Measurements from ENCODE around the gene MPND. TPM values are rescaled to one million over a fixed set of nuclear protein-coding genes. Genes with fewer than 3 reads are reported as not detected.

MPND gene
- polyA plus RNA-seq (2012; ENCODE audit: missing spikeins): 14.4 TPM

GRCh38 chr19:4343370-4344307, at the start of gene MPND:
Gene MPND, plus strand, starts transcription at chr19:4343562. Its CDS starts 32 bp downstream, at chr19:4343594.
- peak; percentile 81 for DNase-seq (ENCODE audit: insufficient read length)
- no peak for FAIRE-seq
- no peak for TF ChIP-seq TAF1 (IDR thresholded peaks at IDR 0.05; ENCODE audit: borderline replicate concordance, low read depth, low read length)
- no peak for TF ChIP-seq POLR2A (IDR thresholded peaks at IDR 0.05; ENCODE audit: low read depth, low read length)
- TF ChIP-seq POLR2AphosphoS5 (IDR thresholded peaks at IDR 0.05; ENCODE audit: low read depth, low read length): no peak

GRCh38 chr19:4294389-4294788, 49.0 kb upstream of the MPND start:
- no peak for FAIRE-seq
- DNase-seq (ENCODE audit: insufficient read length): no peak
- TF ChIP-seq TAF1 (IDR thresholded peaks at IDR 0.05; ENCODE audit: borderline replicate concordance, low read depth, low read length): no peak
- TF ChIP-seq POLR2A (IDR thresholded peaks at IDR 0.05; ENCODE audit: low read depth, low read length): no peak
- no peak for TF ChIP-seq POLR2AphosphoS5 (IDR thresholded peaks at IDR 0.05; ENCODE audit: low read depth, low read length)

- no peak for DNase-seq (ENCODE audit: insufficient read length)
- FAIRE-seq: no peak
- no peak for TF ChIP-seq POLR2A (IDR thresholded peaks at IDR 0.05; ENCODE audit: low read depth, low read length)
- no peak for TF ChIP-seq TAF1 (IDR thresholded peaks at IDR 0.05; ENCODE audit: borderline replicate concordance, low read depth, low read length)
- TF ChIP-seq POLR2AphosphoS5 (IDR thresholded peaks at IDR 0.05; ENCODE audit: low read depth, low read length): no peak
Observed at GRCh38 chr19:4295972-4296771, 47.2 kb upstream of the MPND start.

- DNase-seq (ENCODE audit: insufficient read length): no peak
Observed at GRCh38 chr19:4297901-4298809, 45.2 kb upstream of the MPND start.

GRCh38 chr19:4298810-4299550, 44.4 kb upstream of the MPND start:
- TF ChIP-seq TAF1 (IDR thresholded peaks at IDR 0.05; ENCODE audit: borderline replicate concordance, low read depth, low read length) (no peak), POLR2AphosphoS5 (IDR thresholded peaks at IDR 0.05; ENCODE audit: low read depth, low read length) (no peak)
- DNase-seq (ENCODE audit: insufficient read length) (no peak), FAIRE-seq (no peak)

More at GRCh38 chr19:4297901-4298809, 45.2 kb upstream of the MPND start:
- TF ChIP-seq POLR2A (IDR thresholded peaks at IDR 0.05; ENCODE audit: low read depth, low read length): no peak
- no peak for TF ChIP-seq POLR2AphosphoS5 (IDR thresholded peaks at IDR 0.05; ENCODE audit: low read depth, low read length)
- TF ChIP-seq TAF1 (IDR thresholded peaks at IDR 0.05; ENCODE audit: borderline replicate concordance, low read depth, low read length): no peak
- FAIRE-seq: no peak

- TF ChIP-seq POLR2AphosphoS5 (IDR thresholded peaks at IDR 0.05; ENCODE audit: low read depth, low read length) (no peak), TAF1 (IDR thresholded peaks at IDR 0.05; ENCODE audit: borderline replicate concordance, low read depth, low read length) (no peak), POLR2A (IDR thresholded peaks at IDR 0.05; ENCODE audit: low read depth, low read length) (no peak)
- FAIRE-seq (no peak), DNase-seq (ENCODE audit: insufficient read length) (no peak)
Observed at GRCh38 chr19:4300589-4300988, 42.8 kb upstream of the MPND start.

- FAIRE-seq: no peak
- TF ChIP-seq TAF1 (IDR thresholded peaks at IDR 0.05; ENCODE audit: borderline replicate concordance, low read depth, low read length): no peak
- TF ChIP-seq POLR2AphosphoS5 (IDR thresholded peaks at IDR 0.05; ENCODE audit: low read depth, low read length): no peak
- TF ChIP-seq POLR2A (IDR thresholded peaks at IDR 0.05; ENCODE audit: low read depth, low read length): no peak
Observed at GRCh38 chr19:4301590-4302242, 41.6 kb upstream of the MPND start.

GRCh38 chr19:4302243-4302640, 41.1 kb upstream of the MPND start, which contains the start of gene TMIGD2:
Gene TMIGD2, minus strand, starts transcription at chr19:4302389. Its CDS starts 4 bp downstream, at chr19:4302385.
- TF ChIP-seq POLR2AphosphoS5 (IDR thresholded peaks at IDR 0.05; ENCODE audit: low read depth, low read length): no peak
- FAIRE-seq (no peak), DNase-seq (ENCODE audit: insufficient read length) (no peak)

More at GRCh38 chr19:4301590-4302242, 41.6 kb upstream of the MPND start:
- no peak for DNase-seq (ENCODE audit: insufficient read length)

- no peak for DNase-seq (ENCODE audit: insufficient read length)
- TF ChIP-seq POLR2A (IDR thresholded peaks at IDR 0.05; ENCODE audit: low read depth, low read length): no peak
- no peak for TF ChIP-seq POLR2AphosphoS5 (IDR thresholded peaks at IDR 0.05; ENCODE audit: low read depth, low read length)
- no peak for TF ChIP-seq TAF1 (IDR thresholded peaks at IDR 0.05; ENCODE audit: borderline replicate concordance, low read depth, low read length)
- FAIRE-seq: no peak
Observed at GRCh38 chr19:4303819-4304537, 39.4 kb upstream of the MPND start.

All from GM12892 (cell line).